Astrocyte of the cerebellum (primary cell): ENCODE results near the gene ADRA2C.

Experiments used
- DNase-seq: peaks from one replicate; pipeline ENCODE4 v3.0.0-alpha.2; 2011; ENCODE audit warnings: low read depth
- H3K4me3 ChIP-seq: 2 replicates; pipeline ENCODE4 v1.5.1; 2011; ENCODE audit warnings: mild to moderate bottlenecking, low read depth, low read length, moderate library complexity
- CTCF ChIP-seq: IDR thresholded peaks from 2 replicates; pipeline ENCODE4 v1.5.1; 2012; ENCODE audit warnings: low read length, low read depth, moderate library complexity, mild to moderate bottlenecking; ENCODE audit errors: missing control alignments
- in situ Hi-C: cut with HindIII; loops from 2 replicates; pipeline ENCODE4 v1.10.0; 2017; ENCODE audit warnings: low sequenced_read_pairs

Gene ADRA2C

GRCh38 chr4:3808597-3808996, 42.4 kb downstream of the ADRA2C start:
- no peak for DNase-seq
- in situ Hi-C loops, result no loop called here
- H3K4me3 ChIP-seq, result no peak overlapping the region
- no peak for TF ChIP-seq CTCF

- no peak for TF ChIP-seq CTCF
- no peak for DNase-seq
- no peak overlapping the region for H3K4me3 ChIP-seq
- in situ Hi-C loops, result no loop called here
These were observed 42.8 kb downstream of the ADRA2C start for GRCh38 chr4:3809028-3809427.

GRCh38 chr4:3809451-3810110, 43.4 kb downstream of the ADRA2C start:
- in situ Hi-C loops, result no loop called here
- no peak for DNase-seq
- no peak for TF ChIP-seq CTCF
- no peak overlapping the region for H3K4me3 ChIP-seq

- no peak for TF ChIP-seq CTCF
- in situ Hi-C loops, result no loop called here
- no peak for DNase-seq
- no peak overlapping the region for H3K4me3 ChIP-seq
These were observed 44.0 kb downstream of the ADRA2C start for GRCh38 chr4:3810111-3810680.

- no peak overlapping the region for H3K4me3 ChIP-seq
- in situ Hi-C loops, result no loop called here
- no peak for DNase-seq
- TF ChIP-seq CTCF, result no peak
These were observed 44.8 kb downstream of the ADRA2C start for GRCh38 chr4:3810796-3811485.

GRCh38 chr4:3811621-3812020, 45.4 kb downstream of the ADRA2C start:
- no peak for DNase-seq
- no peak for TF ChIP-seq CTCF
- in situ Hi-C loops, result no loop called here
- no peak overlapping the region for H3K4me3 ChIP-seq
